ENCODE data around the gene ECHS1.
"Not testable (repeated sequence)": the region's sequence is repeated elsewhere in the genome, so short reads cannot be mapped to it uniquely, and the experiment has no call there.

ECHS1 gene

DNA sequence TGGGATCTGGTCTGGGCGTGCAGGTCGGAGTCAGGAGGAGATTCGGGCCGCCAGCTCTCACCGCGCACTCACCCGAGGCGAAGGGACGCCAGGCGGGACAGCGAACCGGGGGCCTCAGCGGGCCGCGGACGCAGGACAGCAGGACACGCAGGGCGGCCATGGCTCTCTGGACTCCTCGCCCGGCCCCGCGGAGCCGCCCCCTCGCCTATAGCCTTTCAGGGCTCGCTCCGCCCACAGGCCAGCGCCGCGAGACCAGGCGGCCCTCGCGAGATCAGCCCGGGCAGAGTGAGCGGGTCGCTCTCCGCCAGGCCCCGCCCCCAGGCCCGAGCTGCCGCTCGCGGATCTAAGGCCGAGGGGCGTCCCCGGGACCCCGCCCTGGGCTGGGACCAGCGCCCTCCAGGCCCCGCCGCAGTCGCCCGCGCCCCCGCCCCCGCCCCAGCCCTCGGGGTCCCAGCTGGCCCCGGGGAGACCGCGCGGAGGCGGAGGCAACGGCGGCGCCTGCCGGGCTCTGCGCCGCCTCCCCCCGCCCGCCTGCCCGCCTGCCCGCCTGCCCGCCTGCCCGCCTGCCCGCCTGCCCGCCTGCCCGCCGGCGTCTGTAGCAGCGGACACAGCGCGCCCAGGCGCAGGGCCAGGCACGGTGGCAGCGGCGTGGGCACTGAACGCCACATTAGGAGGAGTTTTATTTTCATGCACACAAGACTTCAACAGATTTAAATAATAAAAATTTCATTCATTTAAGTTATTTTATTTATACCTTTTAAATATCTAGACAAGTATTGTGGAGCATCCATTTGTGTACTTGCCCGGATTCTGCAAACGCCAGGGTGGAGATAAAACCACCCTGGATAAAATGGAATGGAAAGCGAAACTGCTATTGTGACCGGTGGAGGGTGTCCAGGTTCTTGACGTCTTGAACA, at the start of gene ECHS1:
ECHS1 (minus strand) TSS at position 181 of the 917 bp plus-strand sequence; CDS start at position 160, 21 bp downstream.
- peak within 1 kb of the TSS; percentile 92 for H3K4me3 ChIP-seq (ENCODE audit: low read length)
- DNase-seq (ENCODE audit: low read depth, low spot score): peak; percentile 81
- no peaks in the 10 kb centered on the region; the same call in 1 of the 2 replicates for H3K4me1 ChIP-seq (ENCODE audit: control insufficient read depth, insufficient read depth, low read length)
- no peaks in the 10 kb centered on the region for H3K9me3 ChIP-seq (ENCODE audit: control insufficient read depth, insufficient read depth, low read length)
- H3K27me3 ChIP-seq (ENCODE audit: control insufficient read depth, insufficient read depth, low read length): peaks cover 5% of the 10 kb centered on the region
- no CpG with 5 or more reads among the region's 89 CpGs for WGBS (ENCODE audit: insufficient coverage, insufficient read length)
- H3K36me3 ChIP-seq (ENCODE audit: control insufficient read depth, insufficient read depth, low read length): peaks cover 10% of the 10 kb centered on the region
- H3K27ac ChIP-seq (ENCODE audit: low read length): no peak within 1 kb of the TSS

DNA sequence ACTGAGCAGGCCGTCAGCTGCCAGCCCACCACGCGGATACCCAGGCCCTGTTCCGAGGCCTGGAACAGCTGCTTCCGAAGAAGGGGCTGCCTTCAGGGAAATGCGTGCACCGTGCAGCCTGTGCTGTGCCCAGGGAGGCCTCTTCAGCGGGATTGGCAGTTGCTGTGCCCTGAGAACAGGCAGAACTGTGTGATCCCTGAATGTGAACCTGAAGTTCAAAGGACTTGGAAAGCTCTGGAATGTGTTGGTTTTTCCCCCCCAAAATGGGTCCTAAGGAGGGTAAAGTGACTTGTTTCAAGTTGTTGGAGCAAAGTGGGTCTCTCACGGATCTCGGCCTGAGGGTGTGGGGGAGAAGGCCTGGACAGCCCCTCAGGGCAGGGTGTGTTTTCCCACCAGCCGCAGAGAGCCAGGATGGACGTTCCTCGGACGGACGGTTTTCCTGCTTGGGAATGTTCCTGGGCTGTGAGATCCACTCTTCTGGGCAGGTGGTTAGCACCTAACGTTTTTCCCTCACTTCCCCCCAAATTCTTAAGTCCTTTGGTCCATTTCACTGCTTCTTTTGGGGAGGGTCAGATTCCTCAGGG, 49.2 kb upstream of the ECHS1 start:
- H3K27me3 ChIP-seq (ENCODE audit: control insufficient read depth, insufficient read depth, low read length): no peaks in the 10 kb centered on the region
- no peak overlapping the region for H3K27ac ChIP-seq (ENCODE audit: low read length)
- peaks cover 6% of the 10 kb centered on the region; the same call in 1 of the 2 replicates for H3K36me3 ChIP-seq (ENCODE audit: control insufficient read depth, insufficient read depth, low read length)
- no peak overlapping the region for H3K4me3 ChIP-seq (ENCODE audit: low read length)
- WGBS (ENCODE audit: insufficient coverage, insufficient read length): no CpG with 5 or more reads among the region's 16 CpGs
- H3K9me3 ChIP-seq (ENCODE audit: control insufficient read depth, insufficient read depth, low read length): no peaks in the 10 kb centered on the region
- DNase-seq (ENCODE audit: low read depth, low spot score): no peak
- H3K4me1 ChIP-seq (ENCODE audit: control insufficient read depth, insufficient read depth, low read length): peaks cover 2% of the 10 kb centered on the region; the same call in 1 of the 2 replicates

GRCh38 chr10:133421336-133422222, 48.4 kb upstream of the ECHS1 start:
- Histone ChIP-seq H3K4me1 (ENCODE audit: control insufficient read depth, insufficient read depth, low read length) (peaks cover 2% of the 10 kb centered on the region; the same call in 1 of the 2 replicates), H3K9me3 (ENCODE audit: control insufficient read depth, insufficient read depth, low read length) (no peaks in the 10 kb centered on the region), H3K27me3 (ENCODE audit: control insufficient read depth, insufficient read depth, low read length) (no peaks in the 10 kb centered on the region), H3K36me3 (ENCODE audit: control insufficient read depth, insufficient read depth, low read length) (peaks cover 6% of the 10 kb centered on the region; the same call in 1 of the 2 replicates), H3K27ac (ENCODE audit: low read length) (no peak overlapping the region), H3K4me3 (ENCODE audit: low read length) (0 out of 2 replicates have a peak overlapping the region, but pooled peaks have one; percentile 13)
- no CpG with 5 or more reads among the region's 17 CpGs for WGBS (ENCODE audit: insufficient coverage, insufficient read length)
- DNase-seq (ENCODE audit: low read depth, low spot score): no peak

- H3K9me3 ChIP-seq (ENCODE audit: control insufficient read depth, insufficient read depth, low read length): no peaks in the 10 kb centered on the region
- peaks cover 2% of the 10 kb centered on the region; the same call in 1 of the 2 replicates for H3K4me1 ChIP-seq (ENCODE audit: control insufficient read depth, insufficient read depth, low read length)
- H3K27ac ChIP-seq (ENCODE audit: low read length): no peak overlapping the region
- WGBS (ENCODE audit: insufficient coverage, insufficient read length): no CpG with 5 or more reads among the region's 6 CpGs
- no peak for DNase-seq (ENCODE audit: low read depth, low spot score)
- H3K36me3 ChIP-seq (ENCODE audit: control insufficient read depth, insufficient read depth, low read length): peaks cover 10% of the 10 kb centered on the region; the same call in 1 of the 2 replicates
- H3K27me3 ChIP-seq (ENCODE audit: control insufficient read depth, insufficient read depth, low read length): no peaks in the 10 kb centered on the region
- H3K4me3 ChIP-seq (ENCODE audit: low read length): no peak overlapping the region
Observed at GRCh38 chr10:133420579-133420978, 47.4 kb upstream of the ECHS1 start.

GRCh38 chr10:133420028-133420427, 46.9 kb upstream of the ECHS1 start:
- no peak overlapping the region for H3K4me3 ChIP-seq (ENCODE audit: low read length)
- no peak overlapping the region for H3K27ac ChIP-seq (ENCODE audit: low read length)
- H3K27me3 ChIP-seq (ENCODE audit: control insufficient read depth, insufficient read depth, low read length): no peaks in the 10 kb centered on the region
- peaks cover 10% of the 10 kb centered on the region; the same call in 1 of the 2 replicates for H3K36me3 ChIP-seq (ENCODE audit: control insufficient read depth, insufficient read depth, low read length)
- no peaks in the 10 kb centered on the region for H3K9me3 ChIP-seq (ENCODE audit: control insufficient read depth, insufficient read depth, low read length)
- peaks cover 2% of the 10 kb centered on the region; the same call in 1 of the 2 replicates for H3K4me1 ChIP-seq (ENCODE audit: control insufficient read depth, insufficient read depth, low read length)
- no CpG with 5 or more reads among the region's 17 CpGs for WGBS (ENCODE audit: insufficient coverage, insufficient read length)
- DNase-seq (ENCODE audit: low read depth, low spot score): no peak

DNA sequence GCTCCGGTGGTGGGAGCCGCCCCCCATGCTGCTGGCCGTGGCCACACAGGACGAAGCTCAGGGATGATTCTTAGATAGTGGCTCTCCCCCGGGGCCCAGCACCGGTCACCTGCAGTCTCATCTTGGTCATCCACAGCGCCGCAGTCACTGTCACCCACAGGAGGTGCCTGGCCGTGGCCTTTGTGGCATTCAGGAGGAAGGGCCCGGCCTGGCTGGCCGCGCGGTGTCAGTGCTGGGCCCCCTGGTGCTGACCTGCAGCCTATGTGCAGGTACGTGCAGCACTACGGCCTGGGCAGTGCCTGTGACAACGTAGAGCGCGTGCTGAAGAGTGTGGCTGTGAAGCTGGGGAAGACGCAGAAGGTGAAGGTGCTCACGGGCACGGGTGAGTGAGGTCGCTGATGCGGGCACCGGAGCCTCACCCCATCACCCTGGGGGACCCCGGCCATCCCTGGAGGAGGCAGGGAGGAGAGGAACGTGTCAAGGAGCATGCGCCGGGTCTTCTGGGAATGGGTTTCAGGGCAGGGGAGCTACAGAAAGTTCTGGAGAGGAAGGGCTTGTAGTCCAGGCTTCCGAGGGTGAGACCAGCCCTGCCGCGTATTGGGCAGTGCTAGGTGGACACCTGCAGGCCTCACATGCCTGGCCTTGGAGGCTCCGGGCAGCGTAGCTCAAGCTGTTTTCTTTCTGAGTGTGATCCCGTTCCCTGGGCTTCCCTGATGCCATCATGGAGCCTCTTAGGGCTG, 46.2 kb upstream of the ECHS1 start:
- no CpG with 5 or more reads among the region's 34 CpGs for WGBS (ENCODE audit: insufficient coverage, insufficient read length)
- DNase-seq (ENCODE audit: low read depth, low spot score): no peak
- H3K9me3 ChIP-seq (ENCODE audit: control insufficient read depth, insufficient read depth, low read length): no peaks in the 10 kb centered on the region
- peaks cover 10% of the 10 kb centered on the region; the same call in 1 of the 2 replicates for H3K36me3 ChIP-seq (ENCODE audit: control insufficient read depth, insufficient read depth, low read length)
- peaks cover 2% of the 10 kb centered on the region; the same call in 1 of the 2 replicates for H3K4me1 ChIP-seq (ENCODE audit: control insufficient read depth, insufficient read depth, low read length)
- H3K4me3 ChIP-seq (ENCODE audit: low read length): no peak overlapping the region; the same call in 1 of the 2 replicates
- no peak overlapping the region for H3K27ac ChIP-seq (ENCODE audit: low read length)
- no peaks in the 10 kb centered on the region for H3K27me3 ChIP-seq (ENCODE audit: control insufficient read depth, insufficient read depth, low read length)

GRCh38 chr10:133418289-133418993, 45.3 kb upstream of the ECHS1 start:
- Histone ChIP-seq H3K4me3 (ENCODE audit: low read length) (no peak overlapping the region), H3K9me3 (ENCODE audit: control insufficient read depth, insufficient read depth, low read length) (no peaks in the 10 kb centered on the region), H3K27me3 (ENCODE audit: control insufficient read depth, insufficient read depth, low read length) (no peaks in the 10 kb centered on the region), H3K27ac (ENCODE audit: low read length) (no peak overlapping the region), H3K4me1 (ENCODE audit: control insufficient read depth, insufficient read depth, low read length) (peaks cover 2% of the 10 kb centered on the region; the same call in 1 of the 2 replicates), H3K36me3 (ENCODE audit: control insufficient read depth, insufficient read depth, low read length) (peaks cover 10% of the 10 kb centered on the region; the same call in 1 of the 2 replicates)
- no CpG with 5 or more reads among the region's 14 CpGs for WGBS (ENCODE audit: insufficient coverage, insufficient read length)
- DNase-seq (ENCODE audit: low read depth, low spot score): no peak

DNA sequence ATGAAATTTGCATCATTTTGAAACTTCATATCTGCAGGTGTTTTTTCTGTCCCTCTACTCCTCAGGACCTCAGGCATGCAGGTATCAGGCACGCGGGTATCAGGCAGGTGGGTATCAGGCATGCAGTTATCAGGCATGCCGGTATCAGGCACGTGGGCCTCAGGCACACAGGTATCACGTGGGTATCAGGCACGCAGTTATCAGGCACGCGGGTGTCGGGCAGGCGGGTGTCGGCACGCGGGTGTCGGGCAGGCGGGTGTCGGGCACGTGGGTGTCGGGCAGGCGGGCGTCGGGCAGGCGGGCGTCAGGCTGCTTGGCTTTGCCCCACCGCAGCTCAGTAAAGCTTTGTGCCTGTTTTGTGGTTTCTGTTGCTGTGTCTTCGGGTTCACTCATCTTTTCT, 42.6 kb upstream of the ECHS1 start:
- no peak for DNase-seq (ENCODE audit: low read depth, low spot score)
- Histone ChIP-seq H3K27ac (ENCODE audit: low read length) (no peak overlapping the region), H3K9me3 (ENCODE audit: control insufficient read depth, insufficient read depth, low read length) (no peaks in the 10 kb centered on the region), H3K4me3 (ENCODE audit: low read length) (no peak overlapping the region), H3K4me1 (ENCODE audit: control insufficient read depth, insufficient read depth, low read length) (no peaks in the 10 kb centered on the region; the same call in 1 of the 2 replicates), H3K27me3 (ENCODE audit: control insufficient read depth, insufficient read depth, low read length) (no peaks in the 10 kb centered on the region), H3K36me3 (ENCODE audit: control insufficient read depth, insufficient read depth, low read length) (peaks cover 10% of the 10 kb centered on the region)
- no CpG with 5 or more reads among the region's 25 CpGs for WGBS (ENCODE audit: insufficient coverage, insufficient read length)

- not testable (repeated sequence) for H3K27ac ChIP-seq (ENCODE audit: low read length)
- no CpG with 5 or more reads among the region's 23 CpGs for WGBS (ENCODE audit: insufficient coverage, insufficient read length)
Observed at GRCh38 chr10:133414401-133414800, 41.2 kb upstream of the ECHS1 start.

More at GRCh38 chr10:133414401-133414800, 41.2 kb upstream of the ECHS1 start:
- H3K4me1 ChIP-seq (ENCODE audit: control insufficient read depth, insufficient read depth, low read length); DNase-seq (ENCODE audit: low read depth, low spot score); H3K27me3 ChIP-seq (ENCODE audit: control insufficient read depth, insufficient read depth, low read length); H3K9me3 ChIP-seq (ENCODE audit: control insufficient read depth, insufficient read depth, low read length); H3K4me3 ChIP-seq (ENCODE audit: low read length); H3K36me3 ChIP-seq (ENCODE audit: control insufficient read depth, insufficient read depth, low read length): not testable (repeated sequence)
